Peyer's patch (tissue), 4 donors: Measurements from ENCODE around the gene TOB1. TPM values are rescaled to one million over a fixed set of nuclear protein-coding genes. Genes with fewer than 3 reads are reported as not detected.

Experiments
- DNase-seq, 3 donors: peaks; one replicate each; pipeline ENCODE4 v3.0.0-alpha.2; 2017 to 2019
- H3K27ac ChIP-seq, 4 donors: fragments of 200-600 bp; sonication (generic); one replicate each; pipeline ENCODE4 v1.5.1; 2016 to 2019
- H3K27me3 ChIP-seq, 2 donors: fragments of 200-600 bp; sonication (generic); one replicate each; pipeline ENCODE4 v1.5.1; 2019
- H3K36me3 ChIP-seq, 3 donors: fragments of 200-600 bp; sonication (generic); one replicate each; pipeline ENCODE4 v1.5.1; 2016 to 2019
- H3K4me1 ChIP-seq, 4 donors: fragments of 200-600 bp; sonication (generic); one replicate each; pipeline ENCODE4 v1.5.1; 2016 to 2019
- H3K4me3 ChIP-seq, 4 donors: fragments of 200-600 bp; sonication (generic); 1 replicate in 3 of 4; 2 replicates in 1 of 4; pipeline ENCODE4 v1.5.1; 2016 to 2019; ENCODE audit warnings: mild to moderate bottlenecking in 1 of 4
- H3K9me3 ChIP-seq, 4 donors: fragments of 200-600 bp; sonication (generic); one replicate each; pipeline ENCODE4 v1.5.1; 2016 to 2019; ENCODE audit warnings: mild to moderate bottlenecking in 1 of 4
- POLR2A ChIP-seq, 2 donors: fragments of 450-650 bp; IDR thresholded peaks; one replicate each; pipeline ENCODE4 v1.5.1; 2017; ENCODE audit warnings: antibody characterized with exemption in 2 of 2, mild to moderate bottlenecking in 2 of 2, moderate library complexity in 2 of 2
- total RNA-seq, 4 donors: library from RNA; depleted of rRNA; stranded (reverse); fragments of >200 nt; gene quantifications; one replicate each; pipeline ENCODE4 v1.1.0, GENCODE V29; 2016
- TF ChIP-seq, protein P1 (sequence below), 6 experiments: fragments of 450-650 bp in 4 of 6; fragments of 200-600 bp in 2 of 6; sonication (generic) in 1 of 6; IDR thresholded peaks; one replicate each; pipeline ENCODE4 v1.5.1; 2017 to 2019; ENCODE audit warnings: antibody characterized with exemption in 6 of 6, mild to moderate bottlenecking in 3 of 6, moderate library complexity in 1 of 6

The TOB1 gene
- total RNA-seq, 4 donors from 2014 or later: 38.0 to 101 (median 60.6) TPM

DNA sequence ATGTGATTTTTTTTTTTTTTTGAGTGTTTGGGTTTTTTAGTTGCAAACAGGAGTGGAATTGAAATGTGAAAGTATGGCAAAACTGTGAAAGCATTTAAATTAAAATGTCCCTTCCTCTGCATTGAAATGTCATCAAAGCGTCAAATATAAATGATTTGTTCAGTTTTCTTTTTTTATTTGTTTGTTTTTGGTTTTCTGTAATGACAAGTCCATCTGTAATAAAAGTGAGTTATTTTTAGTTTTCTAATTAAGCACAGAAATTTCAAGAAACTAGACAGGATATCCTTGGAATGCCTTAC is 1.9 kb upstream of the TOB1 start:
- no peak for TF ChIP-seq POLR2A (IDR thresholded peaks at IDR 0.05)
- TF ChIP-seq, protein P1, sequence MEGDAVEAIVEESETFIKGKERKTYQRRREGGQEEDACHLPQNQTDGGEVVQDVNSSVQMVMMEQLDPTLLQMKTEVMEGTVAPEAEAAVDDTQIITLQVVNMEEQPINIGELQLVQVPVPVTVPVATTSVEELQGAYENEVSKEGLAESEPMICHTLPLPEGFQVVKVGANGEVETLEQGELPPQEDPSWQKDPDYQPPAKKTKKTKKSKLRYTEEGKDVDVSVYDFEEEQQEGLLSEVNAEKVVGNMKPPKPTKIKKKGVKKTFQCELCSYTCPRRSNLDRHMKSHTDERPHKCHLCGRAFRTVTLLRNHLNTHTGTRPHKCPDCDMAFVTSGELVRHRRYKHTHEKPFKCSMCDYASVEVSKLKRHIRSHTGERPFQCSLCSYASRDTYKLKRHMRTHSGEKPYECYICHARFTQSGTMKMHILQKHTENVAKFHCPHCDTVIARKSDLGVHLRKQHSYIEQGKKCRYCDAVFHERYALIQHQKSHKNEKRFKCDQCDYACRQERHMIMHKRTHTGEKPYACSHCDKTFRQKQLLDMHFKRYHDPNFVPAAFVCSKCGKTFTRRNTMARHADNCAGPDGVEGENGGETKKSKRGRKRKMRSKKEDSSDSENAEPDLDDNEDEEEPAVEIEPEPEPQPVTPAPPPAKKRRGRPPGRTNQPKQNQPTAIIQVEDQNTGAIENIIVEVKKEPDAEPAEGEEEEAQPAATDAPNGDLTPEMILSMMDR (IDR thresholded peaks at IDR 0.05): no peak
- H3K36me3 ChIP-seq: peaks cover 0 to 6% (median 0%) of the 10 kb centered on the region in 3 donors
- no peaks in the 10 kb centered on the region for H3K9me3 ChIP-seq
- no peaks in the 10 kb centered on the region for H3K27me3 ChIP-seq
- no peak for DNase-seq
- H3K4me1 ChIP-seq: peaks cover 0 to 25% (median 3%) of the 10 kb centered on the region in 4 donors
- peak overlapping the region; percentile 82 to 99 (median 96) for H3K4me3 ChIP-seq
- peak overlapping the region; percentile 95 to 100 (median 99) for H3K27ac ChIP-seq

DNA sequence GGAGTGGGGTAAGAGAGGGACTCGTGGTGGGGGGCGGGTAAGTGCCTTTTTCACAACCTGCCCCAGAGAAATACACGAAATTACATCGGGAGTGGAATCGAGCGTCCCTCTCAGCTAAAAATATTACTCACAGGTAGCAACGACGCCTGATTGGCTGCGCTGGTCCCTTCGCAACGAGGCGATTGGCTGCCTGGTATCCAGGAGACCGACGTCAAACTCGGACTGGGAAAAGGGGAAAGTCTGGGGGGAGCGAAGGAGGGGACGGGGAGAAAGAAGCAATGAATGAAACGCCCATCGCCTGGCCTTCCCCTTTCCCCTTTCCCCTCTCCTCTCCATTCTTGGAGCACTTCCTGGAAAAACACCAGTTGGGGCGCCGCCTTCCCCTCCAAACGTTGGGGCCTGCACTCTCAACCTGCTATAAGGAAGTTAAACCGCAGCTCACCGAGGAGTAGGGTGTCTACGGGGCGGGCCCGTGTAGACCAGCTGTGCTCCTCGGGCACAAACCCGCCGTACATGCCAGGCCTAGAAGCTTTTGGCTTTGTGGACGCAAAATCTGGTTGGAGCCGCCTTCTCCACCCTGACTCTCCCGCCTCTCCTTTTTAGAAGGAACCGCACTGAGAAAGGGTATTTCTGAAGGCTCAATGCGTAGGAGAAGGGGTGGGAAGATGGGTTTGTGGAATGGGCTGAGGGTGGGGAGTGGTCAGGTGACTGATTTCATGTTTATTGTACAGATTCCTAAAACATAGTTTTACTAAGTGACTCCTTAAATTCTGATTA is 1.4 kb upstream of the TOB1 start:
- H3K27ac ChIP-seq: peak overlapping the region; percentile 95 to 100 (median 99)
- H3K27me3 ChIP-seq: no peaks in the 10 kb centered on the region
- H3K4me3 ChIP-seq: peak overlapping the region; percentile 82 to 99 (median 96)
- DNase-seq: peak; percentile 95 to 97 (median 95)
- H3K9me3 ChIP-seq: no peaks in the 10 kb centered on the region
- H3K36me3 ChIP-seq: peaks cover 0 to 11% (median 0%) of the 10 kb centered on the region in 3 donors
- peaks cover 0 to 25% (median 3%) of the 10 kb centered on the region in 4 donors for H3K4me1 ChIP-seq
- TF ChIP-seq, protein P1 (IDR thresholded peaks at IDR 0.05): no peak
- TF ChIP-seq POLR2A (IDR thresholded peaks at IDR 0.05): peak; percentile 88 to 96

DNA sequence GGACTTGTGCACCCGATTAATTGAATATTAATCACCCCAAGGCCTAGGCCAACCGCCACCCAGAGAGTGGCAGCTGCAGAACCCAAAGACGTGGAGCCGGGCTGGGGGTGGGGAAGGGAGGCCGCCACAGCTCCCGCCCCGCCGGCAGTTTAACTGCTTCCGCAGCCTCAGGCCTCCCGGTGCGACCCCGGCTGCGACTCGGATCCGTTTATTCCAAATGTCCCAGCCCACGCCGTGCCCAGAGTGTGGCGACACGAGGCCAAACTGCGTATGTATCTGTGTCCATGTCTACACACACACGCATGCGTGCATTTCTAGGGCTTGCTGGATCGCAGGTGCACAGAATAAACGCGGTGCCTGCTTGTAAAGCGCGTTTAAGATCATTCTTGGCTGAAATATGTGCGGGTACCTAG is 802 bp upstream of the TOB1 start:
- Histone ChIP-seq H3K4me1 (peaks cover 0 to 19% (median 3%) of the 10 kb centered on the region in 4 donors), H3K27me3 (no peaks in the 10 kb centered on the region), H3K27ac (peak overlapping the region; percentile 95 to 100 (median 99)), H3K36me3 (peaks cover 0 to 17% (median 0%) of the 10 kb centered on the region in 3 donors), H3K9me3 (no peaks in the 10 kb centered on the region), H3K4me3 (peak overlapping the region; percentile 82 to 99 (median 96))
- TF ChIP-seq, protein P1 (IDR thresholded peaks at IDR 0.05): no peak
- TF ChIP-seq POLR2A (IDR thresholded peaks at IDR 0.05): no peak
- DNase-seq: peak; percentile 67 to 84 (median 81)

DNA sequence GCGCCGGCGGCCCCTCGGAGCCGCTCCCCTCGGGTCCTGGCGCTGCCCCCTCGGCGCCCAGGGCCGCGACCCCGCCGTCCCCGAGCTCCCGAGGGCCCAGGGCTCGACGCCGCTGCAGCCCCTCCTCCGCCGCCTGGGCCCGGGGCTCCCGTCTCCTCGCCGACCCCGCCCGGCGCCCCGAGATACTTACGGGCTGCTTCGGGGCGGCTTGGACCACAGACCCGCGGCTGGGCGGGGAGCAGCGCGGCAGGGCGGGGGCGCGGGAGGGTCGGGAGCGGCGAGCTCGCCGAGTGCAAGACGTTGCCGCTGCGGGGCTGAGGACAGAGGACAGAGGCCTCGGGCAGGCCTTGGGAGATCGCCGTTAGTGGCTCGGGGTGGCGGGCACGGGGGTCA is 290 bp downstream of the TOB1 start:
- H3K9me3 ChIP-seq: no peaks in the 10 kb centered on the region
- H3K27me3 ChIP-seq: no peaks in the 10 kb centered on the region
- H3K4me1 ChIP-seq: peaks cover 0 to 10% (median 3%) of the 10 kb centered on the region in 4 donors
- H3K27ac ChIP-seq: peak overlapping the region; percentile 95 to 100 (median 99)
- no peak for DNase-seq
- peaks cover 0 to 27% (median 0%) of the 10 kb centered on the region in 3 donors for H3K36me3 ChIP-seq
- TF ChIP-seq POLR2A (IDR thresholded peaks at IDR 0.05): no peak
- TF ChIP-seq, protein P1 (IDR thresholded peaks at IDR 0.05): no peak
- H3K4me3 ChIP-seq: peak overlapping the region; percentile 82 to 99 (median 96)

DNA sequence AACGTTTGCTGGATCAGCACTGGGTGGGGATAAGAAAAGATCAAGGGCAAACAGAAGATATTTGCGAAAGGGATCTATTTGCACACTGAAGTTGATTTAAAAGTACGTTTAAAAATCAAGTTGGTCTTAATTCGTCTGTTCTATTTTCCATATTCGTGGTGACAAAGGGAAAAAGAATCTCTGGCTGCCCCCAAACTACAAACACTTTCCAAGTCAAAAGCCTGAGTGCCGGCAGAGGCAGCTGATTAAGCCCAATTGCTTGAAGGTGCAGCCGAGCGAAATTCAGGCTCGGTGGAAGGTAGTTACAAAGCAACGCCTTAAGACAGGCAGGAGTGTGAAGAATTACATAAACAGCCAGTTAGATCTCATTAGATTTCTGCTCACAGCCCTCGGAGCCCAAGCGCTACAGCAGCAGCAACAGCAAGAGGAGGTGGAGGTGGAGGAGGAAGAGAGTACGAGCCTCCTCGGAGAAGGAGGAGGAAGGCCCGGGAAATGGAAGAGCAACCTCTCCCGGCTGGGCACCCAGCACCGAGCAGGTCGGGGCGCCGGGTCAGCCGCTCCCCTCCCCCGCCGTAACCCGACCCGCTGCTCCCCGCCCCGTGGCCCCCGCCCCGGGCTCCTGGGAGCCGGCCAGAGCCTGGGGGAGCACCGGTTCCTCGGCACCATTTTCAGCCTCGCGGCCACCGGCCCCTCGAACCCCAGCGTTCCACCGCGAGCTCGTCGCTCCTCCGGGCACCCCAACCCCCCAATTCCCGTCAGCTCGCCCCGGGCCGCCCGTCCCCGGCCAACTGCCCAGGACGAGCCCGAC is 890 bp downstream of the TOB1 start:
- Histone ChIP-seq H3K4me3 (peak overlapping the region; percentile 82 to 99 (median 96)), H3K4me1 (peaks cover 0 to 9% (median 3%) of the 10 kb centered on the region in 4 donors), H3K27me3 (no peaks in the 10 kb centered on the region), H3K27ac (peak overlapping the region; percentile 95 to 100 (median 99)), H3K36me3 (peaks cover 0 to 27% (median 0%) of the 10 kb centered on the region in 3 donors), H3K9me3 (no peaks in the 10 kb centered on the region)
- TF ChIP-seq, protein P1 (IDR thresholded peaks at IDR 0.05): no peak
- TF ChIP-seq POLR2A (IDR thresholded peaks at IDR 0.05): no peak
- peak; percentile 45 to 77 (median 73) for DNase-seq
